Ecto neural progenitor cell (in vitro differentiated cells): ENCODE measurements around the gene GAREM2.

ENCODE experiments used
- DNase-seq: peaks from one replicate; pipeline ENCODE4 v3.0.0-alpha.2; 2018; ENCODE audit warnings: low spot score

GAREM2 gene

DNA sequence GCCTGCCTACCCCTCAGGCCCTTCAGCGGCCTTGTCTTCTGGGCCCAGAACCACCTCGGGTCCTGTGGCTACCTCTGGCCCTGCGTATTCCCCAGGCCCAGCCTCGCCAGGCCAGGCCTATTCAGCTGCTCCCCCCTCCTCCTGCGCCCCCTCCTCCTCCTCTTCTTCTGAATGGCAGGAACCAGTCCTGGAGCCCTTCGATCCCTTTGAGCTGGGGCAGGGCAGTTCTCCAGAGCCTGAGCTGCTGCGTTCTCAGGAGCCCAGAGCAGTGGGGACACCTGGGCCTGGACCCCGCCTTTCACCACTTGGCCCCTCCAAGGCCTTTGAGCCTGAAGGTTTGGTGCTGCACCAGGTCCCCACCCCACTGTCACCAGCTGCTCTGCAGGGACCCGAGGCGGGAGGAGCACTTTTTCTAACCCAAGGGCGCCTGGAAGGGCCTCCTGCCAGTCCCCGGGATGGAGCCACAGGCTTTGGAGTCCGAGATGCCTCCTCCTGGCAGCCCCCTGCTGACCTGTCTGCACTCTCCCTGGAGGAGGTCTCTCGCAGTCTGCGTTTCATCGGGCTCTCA, 14.7 kb downstream of the GAREM2 start:
- DNase-seq: no peak

DNA sequence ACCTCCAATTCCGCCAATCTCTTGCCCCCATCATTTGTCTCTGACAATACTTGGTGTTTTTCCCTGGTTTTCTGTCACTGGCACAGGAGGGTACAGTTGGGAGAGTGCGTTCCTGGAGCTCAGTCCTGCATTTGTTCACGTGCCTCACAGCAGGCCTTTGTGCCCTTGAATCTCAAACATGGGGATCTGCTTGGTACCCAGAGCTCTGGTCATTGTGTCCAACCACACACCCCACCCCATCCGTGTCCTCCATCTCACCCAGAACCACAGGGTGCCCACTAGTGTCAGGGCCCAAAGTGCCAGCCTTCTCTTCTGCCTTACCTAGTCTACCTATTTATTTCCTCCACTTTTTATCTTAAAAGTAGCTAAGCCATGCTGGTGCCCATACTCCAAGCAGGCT, 16.2 kb downstream of the GAREM2 start:
- DNase-seq: no peak

DNA sequence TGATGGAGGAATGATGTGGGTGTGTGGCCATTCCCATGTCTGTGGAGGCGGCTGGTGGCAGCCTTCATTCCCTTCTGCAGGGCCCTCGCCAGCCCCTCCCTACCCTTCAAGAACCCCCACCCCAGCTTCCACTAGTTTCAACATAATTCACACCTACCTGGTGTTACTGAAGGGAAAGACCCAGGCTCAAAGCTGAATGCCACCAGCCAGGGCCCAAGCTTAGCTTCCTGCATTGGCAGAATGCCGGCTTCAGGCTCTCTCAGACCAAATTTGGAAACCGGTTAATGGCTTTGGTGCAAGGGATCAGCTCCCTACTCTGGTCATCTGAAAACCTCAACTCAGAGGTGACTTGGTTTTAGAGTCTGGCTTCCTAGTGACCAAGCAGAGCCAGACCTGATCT, 16.9 kb downstream of the GAREM2 start:
- no peak for DNase-seq

DNA sequence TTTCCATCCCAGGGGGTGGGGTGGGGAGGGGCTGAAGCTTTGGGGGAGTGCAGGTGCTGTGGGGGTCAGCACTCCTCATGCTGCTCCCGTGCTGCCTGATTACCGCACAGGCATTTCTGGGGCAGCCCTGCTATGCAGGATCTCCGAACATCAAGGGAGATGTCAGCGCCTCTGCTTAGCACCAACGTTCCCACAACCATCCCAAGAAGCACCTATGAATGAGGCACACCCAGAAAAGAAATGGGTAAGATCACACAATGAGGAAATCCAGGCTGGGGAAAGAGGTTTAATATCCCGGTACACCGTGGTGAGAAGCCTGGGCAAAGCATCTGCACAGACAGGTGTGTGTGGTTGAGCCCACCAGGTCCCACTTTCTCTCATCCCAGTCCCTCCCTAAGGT, 17.5 kb downstream of the GAREM2 start:
- DNase-seq: no peak

DNA sequence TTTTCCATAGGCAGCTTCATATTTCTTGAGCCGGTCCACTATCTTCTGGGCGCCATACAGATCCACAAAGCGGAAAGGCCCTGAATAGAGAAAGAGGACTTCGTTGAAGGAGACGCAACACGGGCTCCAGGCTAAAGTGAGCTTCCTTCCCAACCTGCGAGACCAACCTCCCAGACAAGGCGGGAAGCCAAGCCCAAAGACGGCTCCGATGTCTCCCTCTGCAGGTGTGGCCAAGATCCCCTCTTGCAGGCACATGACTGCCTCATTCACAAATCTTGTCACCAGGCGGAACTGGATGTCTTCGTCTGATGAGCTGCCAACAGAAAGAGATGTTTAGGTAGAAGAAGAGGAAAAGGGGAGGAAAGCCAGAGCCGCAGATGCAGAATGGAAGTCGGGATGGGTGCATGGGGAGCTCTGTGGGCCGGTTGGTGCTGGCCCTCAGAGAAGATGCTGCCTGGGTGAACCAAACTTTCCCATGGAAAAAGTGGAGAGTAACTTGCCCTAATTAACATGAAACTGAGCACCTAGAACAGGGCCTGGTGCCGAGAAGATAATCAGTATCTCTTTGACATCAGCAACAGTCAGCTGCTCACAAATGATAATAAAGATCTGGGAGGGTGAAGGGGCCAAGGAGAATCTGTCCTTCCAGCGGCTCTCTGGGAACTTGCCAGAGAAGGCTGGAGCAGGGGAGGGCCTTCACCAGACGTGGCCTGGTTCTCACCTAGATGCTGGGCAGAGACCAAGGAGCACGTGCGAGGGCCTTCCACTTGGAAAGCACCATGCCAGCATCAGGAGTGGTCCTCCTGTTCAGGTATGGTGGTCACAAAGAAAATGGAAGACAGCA, 18.6 kb downstream of the GAREM2 start:
- no peak for DNase-seq

DNA sequence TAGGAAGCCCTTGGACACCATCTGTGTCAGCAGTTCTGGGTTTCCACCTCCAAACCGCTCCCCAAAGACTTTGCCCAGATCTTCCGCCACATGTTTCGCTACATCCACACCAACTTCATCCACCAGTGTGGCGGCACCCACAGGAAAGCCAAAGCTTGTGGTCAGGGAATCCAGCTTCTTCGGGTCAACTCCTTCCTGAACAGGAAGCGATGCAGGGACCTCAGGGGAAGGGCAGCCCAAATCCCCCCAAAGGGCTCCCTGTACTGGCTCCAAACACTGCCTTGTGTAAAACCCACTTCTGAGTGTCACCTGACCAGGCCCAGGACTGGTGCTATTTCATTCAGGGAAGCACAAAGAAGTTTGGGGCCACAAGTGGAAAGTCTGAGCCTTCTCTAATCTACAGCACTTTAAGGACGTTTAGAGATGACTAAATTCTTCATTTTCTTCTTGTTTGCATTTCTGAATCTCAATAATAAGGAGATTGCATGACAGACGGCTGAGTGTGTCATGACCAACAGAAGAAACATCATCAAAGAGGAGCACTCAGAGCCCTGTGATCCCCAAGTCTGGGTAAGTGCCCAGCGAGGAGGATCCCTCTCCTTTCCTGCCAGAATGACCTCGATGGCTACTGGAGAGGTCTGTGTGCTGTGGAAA, 20.8 kb downstream of the GAREM2 start:
- DNase-seq: no peak

DNA sequence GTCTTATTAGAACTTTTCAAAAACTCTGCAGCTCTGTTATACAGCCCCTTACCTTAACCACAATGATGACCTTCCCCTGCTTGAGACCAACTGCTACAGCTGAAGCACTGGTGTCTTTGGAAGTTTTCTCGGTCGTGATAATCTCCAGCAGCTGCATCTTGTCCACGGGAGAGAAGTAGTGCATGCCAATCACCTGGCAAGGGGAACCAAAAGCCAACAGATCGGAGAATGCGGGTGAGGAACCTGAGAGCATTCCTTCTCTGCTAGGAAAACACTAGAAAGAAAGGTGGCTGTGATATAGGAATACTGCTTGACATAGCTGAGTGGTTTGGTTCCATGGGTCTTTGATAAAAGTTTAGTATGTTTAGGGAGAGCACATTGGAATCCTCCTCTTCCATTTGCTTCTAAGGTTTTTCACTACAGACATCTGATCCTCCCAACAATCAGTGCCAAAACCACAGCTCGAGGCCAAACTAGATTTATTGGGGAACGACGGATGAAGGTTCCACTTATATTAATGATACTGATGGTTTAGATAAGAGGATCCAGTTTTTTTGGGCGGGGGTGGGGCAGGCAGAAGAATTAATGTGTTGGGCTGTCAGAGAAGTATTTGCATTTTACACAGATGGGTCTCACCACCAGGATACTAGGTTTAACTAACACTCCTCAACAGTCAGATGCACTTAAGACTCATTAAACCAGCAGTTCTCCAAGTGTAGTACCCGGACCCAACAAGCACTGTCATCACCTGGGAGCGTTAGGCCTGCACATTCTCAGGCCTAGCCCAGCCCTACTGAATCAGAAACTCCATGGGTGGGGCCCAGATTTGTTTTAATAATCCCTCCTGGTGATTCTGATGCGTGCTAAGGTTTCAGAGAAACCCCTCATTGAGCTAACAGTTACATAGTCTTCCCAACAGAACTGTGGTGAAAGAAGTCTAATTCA, 22.4 kb downstream of the GAREM2 start:
- DNase-seq: no peak

DNA sequence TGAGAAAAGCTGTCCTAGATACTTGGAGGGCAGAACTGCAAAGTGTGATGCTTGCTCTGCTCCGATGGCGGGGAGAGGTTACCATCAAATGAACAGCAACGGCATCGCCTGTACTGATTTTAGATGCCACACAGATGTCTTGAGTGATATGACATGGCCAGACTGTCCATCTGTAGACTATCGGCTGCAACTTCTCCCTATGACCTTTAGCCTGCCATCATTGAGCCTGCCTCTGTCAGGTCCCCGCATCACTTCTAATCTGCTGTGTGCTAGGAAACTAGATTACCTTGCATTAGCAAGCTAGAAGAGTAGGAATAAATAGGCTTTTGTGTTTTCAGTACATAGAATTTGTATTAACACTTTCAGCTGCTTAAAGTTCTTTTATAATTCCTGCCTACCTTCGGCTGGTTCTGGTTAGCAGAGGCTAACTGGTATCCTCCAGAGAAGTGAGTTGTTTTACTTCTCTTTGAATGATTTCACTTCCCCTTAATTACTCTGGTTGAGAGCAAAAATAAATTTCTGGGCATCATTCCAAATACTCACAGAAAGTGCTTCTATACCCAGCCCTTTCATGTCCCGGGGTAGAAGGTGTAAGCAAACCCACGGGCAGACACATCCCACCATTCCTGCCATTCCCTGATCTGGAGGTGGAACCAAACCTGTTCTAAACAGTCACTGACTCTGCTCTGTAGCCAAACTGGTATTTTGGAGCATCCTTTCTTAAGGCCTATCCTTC, 24.0 kb downstream of the GAREM2 start:
- DNase-seq: no peak

DNA sequence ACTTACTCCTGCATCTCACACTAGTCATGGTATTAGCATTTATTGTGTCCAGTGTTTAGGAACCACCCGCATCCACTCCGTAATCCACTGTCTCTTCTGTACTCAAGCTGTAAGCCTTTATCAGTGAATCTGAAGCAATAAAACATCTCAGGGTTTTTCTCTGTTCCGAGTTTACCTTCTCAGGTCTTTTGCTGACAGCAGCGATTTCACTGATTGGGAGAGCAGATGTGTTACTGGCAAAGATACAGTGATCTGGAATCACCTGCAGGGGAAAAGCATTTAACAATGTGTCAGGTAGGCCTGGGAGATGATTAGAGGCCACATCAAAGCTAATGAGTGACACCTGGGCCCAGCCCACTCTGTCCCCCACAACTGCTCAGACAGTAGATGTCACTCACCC, 24.6 kb downstream of the GAREM2 start:
- DNase-seq: no peak

DNA sequence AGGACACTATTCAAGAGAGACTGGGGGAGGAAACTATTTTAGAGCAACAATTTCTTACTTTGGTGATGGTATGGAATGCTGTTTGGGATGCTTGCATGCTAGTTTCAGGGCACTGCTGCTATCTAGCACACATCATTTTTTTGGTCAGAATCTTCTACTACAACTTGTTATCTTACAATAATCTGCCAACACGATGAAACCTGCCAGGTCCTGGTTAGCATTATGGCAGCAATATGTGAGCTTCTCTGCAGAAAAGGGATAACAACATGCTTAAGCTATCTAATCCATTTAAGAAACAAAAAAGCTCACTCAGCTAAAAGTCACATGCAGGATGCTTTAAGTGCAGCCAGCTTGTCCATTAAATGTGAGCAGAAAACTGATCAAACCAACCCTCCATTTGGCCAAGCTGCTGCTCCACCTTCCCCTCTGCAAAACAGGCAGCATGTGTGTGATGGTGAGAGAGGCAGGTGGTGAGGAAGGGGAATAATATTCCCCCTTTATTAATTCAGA, 30.1 kb downstream of the GAREM2 start:
- DNase-seq: no peak

DNA sequence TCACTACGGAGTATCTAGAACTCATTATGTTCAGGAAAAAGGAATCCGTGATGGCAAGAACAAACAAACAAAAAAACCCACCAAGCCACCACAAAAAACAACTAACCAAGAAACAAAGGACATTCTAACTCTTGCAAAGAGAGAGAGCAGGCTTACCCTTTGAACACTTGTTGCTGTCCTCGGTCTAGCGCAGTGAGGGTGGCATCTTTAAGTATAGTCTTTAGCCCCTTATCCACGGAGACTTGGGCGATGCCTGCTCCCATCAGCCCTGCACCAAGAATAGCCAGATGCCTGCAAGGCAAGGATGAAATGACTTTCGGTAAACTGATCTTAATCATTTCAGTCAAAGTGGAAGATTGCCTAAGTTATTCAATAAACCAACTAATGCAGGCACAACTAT, 31.0 kb downstream of the GAREM2 start:
- no peak for DNase-seq

DNA sequence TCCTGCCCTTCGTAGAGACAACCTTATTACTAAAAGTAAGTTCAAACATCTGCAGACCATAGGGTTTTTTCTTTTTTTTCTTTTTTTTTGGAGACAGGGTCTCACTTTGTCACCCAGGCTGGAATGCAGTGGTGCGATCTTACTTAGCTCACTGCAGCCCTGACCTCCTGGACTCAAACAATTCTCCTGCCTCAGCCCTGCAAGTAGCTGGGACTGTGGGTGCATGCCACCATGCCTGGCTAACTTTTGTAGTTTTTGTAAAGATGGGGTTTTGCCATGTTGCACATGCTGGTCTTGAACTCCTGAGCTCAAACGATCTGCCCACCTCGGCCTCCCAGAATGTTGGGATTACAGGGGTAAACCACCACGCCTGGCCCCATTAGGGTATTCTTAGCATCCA, 39.1 kb downstream of the GAREM2 start:
- DNase-seq: no peak

DNA sequence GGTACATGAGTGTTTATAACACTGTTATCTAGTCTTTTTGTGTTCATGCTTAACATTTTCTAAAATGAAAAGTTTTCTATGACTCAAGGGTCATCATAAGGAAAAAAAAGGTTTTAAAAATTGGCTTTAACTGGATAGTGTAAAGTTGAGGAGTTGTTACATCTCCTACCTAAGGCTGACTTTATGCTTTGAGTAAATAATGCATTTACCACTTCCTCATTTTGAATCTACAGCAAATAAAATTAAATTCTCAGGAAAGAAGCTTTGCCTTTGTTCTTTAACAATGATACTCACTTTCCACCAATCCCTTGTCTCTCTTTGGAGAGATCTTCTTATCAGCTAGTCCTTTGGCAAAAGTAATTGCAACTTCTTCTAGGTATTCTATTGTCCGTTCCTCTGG, 41.9 kb downstream of the GAREM2 start:
- DNase-seq: no peak

DNA sequence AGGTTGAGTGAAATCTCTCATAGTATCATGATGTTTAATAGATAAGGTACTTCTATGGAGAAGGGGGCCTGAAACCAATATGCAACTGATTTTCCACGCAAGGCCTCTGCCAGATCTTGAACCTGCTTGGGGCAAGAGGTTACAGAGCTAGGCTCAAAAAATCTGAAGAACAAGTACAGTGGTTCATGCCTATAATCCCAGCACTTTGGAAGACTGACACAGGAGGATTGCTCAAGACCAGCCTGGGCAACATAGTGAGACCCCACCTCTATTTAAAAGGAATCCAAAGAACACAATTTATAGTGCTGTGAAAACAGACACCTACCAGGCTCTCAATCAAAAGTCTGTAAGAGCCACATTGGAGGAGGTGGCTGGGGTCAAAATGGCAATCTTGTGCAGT, 42.9 kb downstream of the GAREM2 start:
- DNase-seq: no peak

DNA sequence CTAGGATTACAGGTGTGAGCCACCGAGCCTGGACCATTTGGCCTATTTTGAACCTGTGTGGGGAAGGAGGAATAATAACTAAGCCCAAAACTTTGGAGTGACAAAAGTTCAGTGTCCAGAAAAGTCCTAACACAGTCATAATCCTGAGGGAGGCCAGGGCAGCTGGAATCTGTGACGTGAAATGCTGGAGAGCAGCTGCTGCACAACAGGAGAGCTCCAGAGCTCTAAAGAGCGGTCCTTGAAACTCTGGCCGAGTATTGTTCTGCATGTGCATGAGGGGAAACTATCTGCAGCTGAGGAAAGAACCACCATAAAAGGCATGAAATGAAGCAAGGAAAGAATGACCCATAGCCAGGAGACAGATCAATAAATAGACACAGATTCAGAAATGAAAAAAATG, 43.7 kb downstream of the GAREM2 start:
- DNase-seq: no peak

DNA sequence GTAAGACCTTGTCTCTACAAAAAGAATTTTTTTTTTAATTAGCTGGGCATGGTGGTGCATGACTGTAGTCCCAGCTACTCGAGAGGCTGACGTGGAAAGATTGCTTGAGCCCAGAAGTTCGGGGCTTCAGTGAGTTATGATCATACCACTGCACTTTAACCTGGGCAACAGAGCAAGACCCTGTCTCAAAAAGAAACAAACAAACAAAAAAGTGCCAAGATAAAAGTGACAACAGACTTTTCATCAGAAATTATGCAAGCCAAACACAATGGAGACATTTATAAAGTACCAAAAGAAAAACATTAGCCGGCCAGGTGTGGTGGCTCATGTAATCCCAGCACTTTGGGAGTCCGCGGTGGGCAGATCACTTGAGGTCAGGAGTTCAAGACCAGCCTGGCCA, 44.8 kb downstream of the GAREM2 start:
- no peak for DNase-seq

DNA sequence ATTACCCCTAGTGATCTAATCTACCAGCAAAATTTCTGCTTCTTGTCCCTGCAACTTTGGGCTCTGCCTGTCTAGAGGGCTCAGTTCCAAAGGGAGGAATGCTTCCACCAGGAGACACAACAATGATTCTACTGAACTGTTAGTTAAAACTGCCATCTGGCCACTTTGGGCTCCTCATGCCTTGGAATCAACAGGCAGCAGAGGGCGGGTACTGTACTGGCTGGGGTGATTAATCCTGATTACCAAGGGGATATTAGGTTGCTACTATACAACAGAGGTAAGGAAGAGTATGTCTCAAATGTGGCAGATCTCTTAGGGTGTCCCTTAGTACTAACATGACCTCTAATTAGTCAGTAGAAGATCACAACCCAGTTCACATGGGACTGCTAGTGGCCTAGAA, 50.1 kb downstream of the GAREM2 start:
- no peak for DNase-seq

DNA sequence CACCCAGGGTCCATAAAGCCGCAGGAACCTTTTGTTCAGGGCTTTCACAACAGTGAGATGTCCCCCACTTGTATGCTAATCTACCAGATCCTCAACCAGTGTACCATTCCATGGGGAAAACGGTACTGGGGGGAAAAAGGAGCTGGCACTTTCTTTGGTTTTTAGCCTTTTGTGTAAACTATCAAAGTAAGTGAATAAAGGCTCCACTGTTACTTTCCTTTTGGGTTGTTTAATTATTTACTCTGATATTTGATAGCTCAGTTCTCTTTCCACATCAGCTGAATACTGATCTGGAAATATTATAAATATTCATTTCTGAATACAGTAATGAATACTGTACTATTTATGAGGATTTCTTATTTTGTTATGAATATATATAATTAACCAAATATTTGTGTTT, 51.2 kb downstream of the GAREM2 start:
- no peak for DNase-seq

DNA sequence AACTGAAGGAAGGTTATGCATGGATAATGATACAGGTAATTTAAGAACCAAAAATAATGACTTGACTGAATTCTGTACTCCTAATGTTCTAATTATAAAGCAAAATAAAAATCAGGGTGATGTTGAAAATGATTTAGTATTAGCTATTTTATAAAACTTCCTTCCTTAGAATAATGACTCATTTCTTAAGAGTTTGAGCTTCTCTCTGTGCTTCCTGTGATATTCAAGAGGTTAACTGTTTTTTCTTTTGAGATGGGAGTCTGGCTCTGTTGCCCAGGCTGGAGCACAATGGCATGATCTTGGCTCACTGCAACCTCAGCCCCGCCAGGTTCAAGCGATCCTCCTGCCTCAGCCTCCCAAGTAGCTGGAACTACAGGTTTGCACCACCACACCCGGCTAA, 56.7 kb downstream of the GAREM2 start:
- DNase-seq: no peak

DNA sequence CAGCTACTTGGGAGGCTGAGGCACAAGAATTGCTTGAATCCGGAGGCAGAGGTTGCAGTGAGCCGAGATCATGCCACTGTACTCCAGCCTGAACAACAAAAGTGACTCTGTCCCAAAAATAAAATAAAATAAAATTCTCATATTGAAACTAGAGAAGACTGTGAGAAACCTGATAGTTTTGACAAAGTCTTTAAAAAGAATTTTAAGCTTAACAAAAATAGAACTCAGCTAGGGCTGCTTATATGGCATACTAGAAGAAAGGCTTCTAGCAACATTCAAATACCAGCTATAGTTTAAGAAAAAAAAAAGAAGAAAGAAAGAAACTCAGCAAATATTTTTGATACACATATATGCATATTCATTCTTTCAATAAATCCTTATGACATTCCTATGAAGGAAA, 57.9 kb downstream of the GAREM2 start:
- no peak for DNase-seq

DNA sequence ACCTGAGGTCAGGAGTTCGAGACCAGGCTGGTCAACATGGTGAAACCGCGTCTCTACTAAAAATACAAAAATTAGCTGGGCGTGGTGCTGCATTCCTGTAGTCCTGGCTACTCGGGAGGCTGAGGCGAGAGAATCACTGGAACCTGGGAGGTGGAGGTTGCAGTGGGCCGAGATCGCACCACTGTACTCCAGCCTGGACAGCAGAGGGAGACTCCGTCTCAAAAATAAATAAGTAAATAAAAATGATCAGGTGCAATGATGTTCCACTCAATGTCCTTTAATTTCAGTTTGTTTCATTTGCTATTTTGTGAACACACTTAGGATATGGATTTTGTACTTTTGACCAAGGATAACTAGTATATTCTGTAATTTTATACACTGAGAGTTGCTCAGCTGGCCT, 62.2 kb downstream of the GAREM2 start:
- DNase-seq: no peak

DNA sequence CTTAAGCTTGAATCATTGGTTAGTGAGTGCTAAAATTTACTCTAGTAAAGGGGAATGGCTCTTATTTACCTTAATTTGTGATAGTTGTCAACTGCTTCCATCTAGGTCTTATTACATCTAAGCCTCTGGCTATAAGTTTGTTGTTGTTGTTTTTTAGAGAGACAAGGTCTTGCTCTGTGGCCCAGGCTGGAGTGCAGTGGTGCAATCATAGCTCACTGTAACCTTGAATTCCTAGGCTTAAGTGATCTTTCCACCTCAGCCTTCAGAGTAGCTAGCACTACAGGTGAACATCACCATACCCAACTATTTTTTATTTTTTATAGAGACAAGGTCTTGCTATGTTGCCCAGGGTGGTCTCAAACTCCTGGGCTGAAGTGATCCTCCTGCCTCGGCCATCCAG, 65.0 kb downstream of the GAREM2 start:
- no peak for DNase-seq
